ENCODE results near the gene TBX1.

The TBX1 gene

GRCh38 chr22:19786264-19786585 lies 25.6 kb downstream of the TBX1 start:
- DNase-seq (ENCODE audit: low read depth in 1 of 2, low spot score in 1 of 2) = no peak
- Histone ChIP-seq H3K4me3 (replicated peaks; ENCODE audit: insufficient read depth, low read length) (no peak overlapping the region), H3K27me3 (ENCODE audit: insufficient read depth, poor library complexity, severe bottlenecking) (no peaks in the 10 kb centered on the region), H3K27ac (replicated peaks) (no peak overlapping the region)
- no peak for TF ChIP-seq CTCF (IDR thresholded peaks at IDR 0.05; ENCODE audit: insufficient read depth, low read length)
- no peak for TF ChIP-seq GABPA (IDR thresholded peaks at IDR 0.05; ENCODE audit: low read depth)
- TF ChIP-seq POLR2AphosphoS5 (IDR thresholded peaks at IDR 0.05; ENCODE audit: low read depth) = no peak
- no peak for TF ChIP-seq SPI1 (IDR thresholded peaks at IDR 0.05; ENCODE audit: borderline replicate concordance, low read depth)
- no peak for TF ChIP-seq REST (IDR thresholded peaks at IDR 0.05; ENCODE audit: insufficient replicate concordance, low read depth)

GRCh38 chr22:19786959-19787848 lies 26.6 kb downstream of the TBX1 start:
- Histone ChIP-seq H3K27me3 (ENCODE audit: insufficient read depth, poor library complexity, severe bottlenecking) (no peaks in the 10 kb centered on the region), H3K4me3 (replicated peaks; ENCODE audit: insufficient read depth, low read length) (no peak overlapping the region), H3K27ac (replicated peaks) (no peak overlapping the region)
- no peak for TF ChIP-seq SPI1 (IDR thresholded peaks at IDR 0.05; ENCODE audit: borderline replicate concordance, low read depth)
- no peak for TF ChIP-seq CTCF (IDR thresholded peaks at IDR 0.05; ENCODE audit: insufficient read depth, low read length)
- no peak for TF ChIP-seq REST (IDR thresholded peaks at IDR 0.05; ENCODE audit: insufficient replicate concordance, low read depth)
- TF ChIP-seq POLR2AphosphoS5 (IDR thresholded peaks at IDR 0.05; ENCODE audit: low read depth) = no peak
- no peak for TF ChIP-seq GABPA (IDR thresholded peaks at IDR 0.05; ENCODE audit: low read depth)
- no peak for DNase-seq (ENCODE audit: low read depth in 1 of 2, low spot score in 1 of 2)

- H3K27me3 ChIP-seq (ENCODE audit: insufficient read depth, poor library complexity, severe bottlenecking) = no peaks in the 10 kb centered on the region
- TF ChIP-seq GABPA (IDR thresholded peaks at IDR 0.05; ENCODE audit: low read depth) (no peak), POLR2AphosphoS5 (IDR thresholded peaks at IDR 0.05; ENCODE audit: low read depth) (no peak), REST (IDR thresholded peaks at IDR 0.05; ENCODE audit: insufficient replicate concordance, low read depth) (no peak), SPI1 (IDR thresholded peaks at IDR 0.05; ENCODE audit: borderline replicate concordance, low read depth) (no peak), CTCF (IDR thresholded peaks at IDR 0.05; ENCODE audit: insufficient read depth, low read length) (no peak)
- H3K4me3 ChIP-seq (replicated peaks; ENCODE audit: insufficient read depth, low read length) = no peak overlapping the region
- no peak for DNase-seq (ENCODE audit: low read depth in 1 of 2, low spot score in 1 of 2)
- no peak overlapping the region for H3K27ac ChIP-seq (replicated peaks)
Observed at GRCh38 chr22:19787849-19788141, 27.2 kb downstream of the TBX1 start.

Measured in HL-60 (cell line).